GM23338 (cell line): Measurements from ENCODE around the gene MPP2. TPM values are rescaled to one million over a fixed set of nuclear protein-coding genes. Genes with fewer than 3 reads are reported as not detected.

ENCODE experiments used
- ATAC-seq: fragments of 200-7000 bp; cut with Tn5 transposase; 3 replicates; pipeline ENCODE4 v1.9.1; 2020
- DNase-seq: peaks from one replicate; pipeline ENCODE4 v3.0.0-alpha.2; 2015; ENCODE audit warnings: low spot score
- H2AFZ ChIP-seq: fragments of 200-600 bp; sonication (generic); 2 replicates; pipeline ENCODE4 v1.8.0; 2016; ENCODE audit warnings: antibody characterized with exemption, mild to moderate bottlenecking, moderate library complexity
- H3F3A ChIP-seq: fragments of 200-600 bp; sonication (generic); replicated peaks from 2 replicates; pipeline ENCODE4 v1.8.0; 2017; ENCODE audit warnings: antibody characterized with exemption, mixed run types, low read depth
- H3K27ac ChIP-seq: fragments of 200-600 bp; sonication (generic); 2 replicates; pipeline ENCODE4 v1.6.1; 2016; ENCODE audit warnings: low read depth
- H3K27me3 ChIP-seq: fragments of 200-600 bp; sonication (generic); 2 replicates; pipeline ENCODE4 v1.8.0; 2016; ENCODE audit warnings: mild to moderate bottlenecking, mixed run types, moderate library complexity; ENCODE audit not compliant: insufficient read depth
- H3K36me3 ChIP-seq: fragments of 200-600 bp; sonication (generic); 2 replicates; pipeline ENCODE4 v1.8.0; 2016; ENCODE audit warnings: mild to moderate bottlenecking; ENCODE audit not compliant: insufficient read depth
- H3K4me1 ChIP-seq: fragments of 200-600 bp; sonication (generic); 2 replicates; pipeline ENCODE4 v1.8.0; 2016; ENCODE audit warnings: mild to moderate bottlenecking, moderate library complexity; ENCODE audit not compliant: insufficient read depth
- H3K4me2 ChIP-seq: fragments of 200-600 bp; sonication (generic); 2 replicates; pipeline ENCODE4 v1.7.1; 2017; ENCODE audit warnings: mixed run types
- H3K4me3 ChIP-seq: fragments of 200-600 bp; sonication (generic); 2 replicates; pipeline ENCODE4 v1.6.1; 2016; ENCODE audit warnings: mixed run types
- H3K79me2 ChIP-seq: fragments of 200-600 bp; sonication (generic); replicated peaks from 2 replicates; pipeline ENCODE4 v1.8.0; 2017; ENCODE audit warnings: mild to moderate bottlenecking; ENCODE audit not compliant: insufficient read depth
- H3K9me2 ChIP-seq: fragments of 200-600 bp; sonication (generic); 2 replicates; pipeline ENCODE4 v1.8.0; 2017; ENCODE audit not compliant: insufficient read depth
- H4K20me1 ChIP-seq: fragments of 200-600 bp; sonication (generic); replicated peaks from 2 replicates; pipeline ENCODE4 v1.8.0; 2017; ENCODE audit warnings: mild to moderate bottlenecking; ENCODE audit not compliant: insufficient read depth
- H3K27ac Mint-ChIP-seq: 2 replicates; pipeline ENCODE4 v1.8.0; 2020; ENCODE audit warnings: inconsistent platforms, mild to moderate bottlenecking, moderate library complexity, mixed read lengths
- H3K27me3 Mint-ChIP-seq: 3 replicates; pipeline ENCODE4 v1.8.0; 2022; ENCODE audit warnings: low read depth, mild to moderate bottlenecking, moderate library complexity, mixed read lengths, inconsistent platforms; ENCODE audit not compliant: insufficient read depth, poor library complexity
- H3K36me3 Mint-ChIP-seq: 3 replicates; pipeline ENCODE4 v1.8.0; 2021; ENCODE audit warnings: low read depth, mild to moderate bottlenecking, inconsistent platforms, moderate library complexity, mixed read lengths
- H3K4me1 Mint-ChIP-seq: 3 replicates; pipeline ENCODE4 v1.8.0; 2020; ENCODE audit warnings: mild to moderate bottlenecking, inconsistent platforms, mixed read lengths
- H3K4me3 Mint-ChIP-seq: 3 replicates; pipeline ENCODE4 v1.8.0; 2021; ENCODE audit warnings: moderate library complexity, mild to moderate bottlenecking, inconsistent platforms, mixed read lengths
- H3K9me3 Mint-ChIP-seq: 3 replicates; pipeline ENCODE4 v1.8.0; 2020; ENCODE audit warnings: moderate library complexity, mild to moderate bottlenecking, inconsistent platforms, mixed read lengths
- EZH2 ChIP-seq: fragments of 200-600 bp; sonication (generic); IDR thresholded peaks from one replicate; pipeline ENCODE4 v1.8.0; 2017; ENCODE audit warnings: antibody characterized with exemption, mild to moderate bottlenecking, low read depth; ENCODE audit not compliant: unreplicated experiment
- JUNB ChIP-seq: IDR thresholded peaks from one replicate; pipeline ENCODE4 v1.6.1; 2016; ENCODE audit warnings: antibody characterized with exemption; ENCODE audit not compliant: unreplicated experiment
- NANOG ChIP-seq: IDR thresholded peaks from 2 replicates; pipeline ENCODE4 v1.6.1; 2016; ENCODE audit warnings: antibody characterized with exemption, borderline replicate concordance
- STAT1 ChIP-seq: IDR thresholded peaks from one replicate; pipeline ENCODE4 v1.6.1; 2016; ENCODE audit warnings: antibody characterized with exemption; ENCODE audit not compliant: unreplicated experiment
- ZNF331 ChIP-seq: fragments of 250-450 bp; sonication (Bioruptor Pico); IDR thresholded peaks from 2 replicates; pipeline ENCODE4 v1.5.0; 2020; ENCODE audit warnings: low read depth, mild to moderate bottlenecking, moderate library complexity
- polyA plus RNA-seq: library from polyadenylated mRNA; unstranded; fragments of >200 nt; fragmentation: Nextera tagmentation; extraction: Ambion mirVana; gene quantifications from 2 replicates; pipeline ENCODE4 v1.2.1, GENCODE V29; 2016
- total RNA-seq: library from RNA; depleted of rRNA; stranded (reverse); fragments of >200 nt; shearing (Covaris generic); gene quantifications from 2 replicates; pipeline ENCODE4 v1.2.3, GENCODE V29; 2014
- TF ChIP-seq, protein P1 (sequence below), 2 experiments: fragments of 200-600 bp in 1 of 2; sonication (generic) in 1 of 2; conservative IDR thresholded peaks; 2 replicates each; pipeline versions ENCODE4 v1.5.1 to v1.6.1; 2016 to 2017; ENCODE audit warnings: antibody characterized with exemption in 2 of 2, low read depth in 2 of 2, mild to moderate bottlenecking in 2 of 2, moderate library complexity in 1 of 2
- TF ChIP-seq, protein P2 (sequence below): fragments of 250-450 bp; sonication (Bioruptor Pico); IDR thresholded peaks from 2 replicates; pipeline ENCODE4 v1.5.0; 2020; ENCODE audit warnings: mild to moderate bottlenecking, moderate library complexity
- TF ChIP-seq, protein P3 (sequence below): IDR thresholded peaks from 2 replicates; pipeline ENCODE4 v1.6.1; 2016; ENCODE audit warnings: antibody characterized with exemption

MPP2 gene
- total and polyA plus RNA-seq, 2 experiments from 2014 or later, result 7.8 to 20.7 TPM

DNA sequence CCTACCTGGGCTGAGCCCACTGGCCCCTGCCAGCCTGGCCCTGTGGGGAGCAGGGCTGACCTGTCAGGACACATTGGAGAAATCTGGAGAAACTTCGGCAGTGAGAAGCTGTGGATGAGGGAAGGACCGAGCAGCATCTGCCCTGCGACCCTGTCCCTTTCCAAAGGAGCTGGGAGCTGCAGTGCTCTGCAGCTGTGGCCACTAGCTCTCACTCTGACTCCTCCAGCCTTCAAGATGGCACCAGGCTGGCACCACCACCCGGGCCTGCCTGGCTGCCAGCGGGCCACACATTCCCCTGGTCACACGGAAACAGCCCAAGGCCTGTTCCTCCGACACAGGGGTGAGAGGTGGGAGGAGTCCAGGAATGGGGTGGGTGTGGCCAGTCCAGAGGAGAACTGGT lies 30.3 kb downstream of the MPP2 start:
- Mint-ChIP-seq H3K36me3 (peaks cover 8% of the 10 kb centered on the region; the same call in 1 of the 3 replicates), H3K4me1 (peaks cover 15% of the 10 kb centered on the region), H3K4me3 (no peak overlapping the region), H3K27ac (no peak overlapping the region), H3K9me3 (no peaks in the 10 kb centered on the region), H3K27me3 (peaks cover 5% of the 10 kb centered on the region)
- H3K4me1 ChIP-seq, result peaks cover 8% of the 10 kb centered on the region; the same call in 1 of the 2 replicates
- no peaks in the 10 kb centered on the region for H3K9me2 ChIP-seq
- H3K27me3 ChIP-seq, result no peaks in the 10 kb centered on the region
- no peaks in the 10 kb centered on the region for H3K79me2 ChIP-seq
- H4K20me1 ChIP-seq, result no peaks in the 10 kb centered on the region
- no peak overlapping the region for H3K27ac ChIP-seq
- no peaks in the 10 kb centered on the region for H3F3A ChIP-seq
- H3K4me3 ChIP-seq, result no peak overlapping the region
- no peak for ATAC-seq
- no peak overlapping the region for H2AFZ ChIP-seq
- TF ChIP-seq EZH2 (no peak), STAT1 (no peak), NANOG (no peak), ZNF331 (CRISPR knock-in tag) (no peak), JUNB (no peak)
- TF ChIP-seq, protein P1, sequence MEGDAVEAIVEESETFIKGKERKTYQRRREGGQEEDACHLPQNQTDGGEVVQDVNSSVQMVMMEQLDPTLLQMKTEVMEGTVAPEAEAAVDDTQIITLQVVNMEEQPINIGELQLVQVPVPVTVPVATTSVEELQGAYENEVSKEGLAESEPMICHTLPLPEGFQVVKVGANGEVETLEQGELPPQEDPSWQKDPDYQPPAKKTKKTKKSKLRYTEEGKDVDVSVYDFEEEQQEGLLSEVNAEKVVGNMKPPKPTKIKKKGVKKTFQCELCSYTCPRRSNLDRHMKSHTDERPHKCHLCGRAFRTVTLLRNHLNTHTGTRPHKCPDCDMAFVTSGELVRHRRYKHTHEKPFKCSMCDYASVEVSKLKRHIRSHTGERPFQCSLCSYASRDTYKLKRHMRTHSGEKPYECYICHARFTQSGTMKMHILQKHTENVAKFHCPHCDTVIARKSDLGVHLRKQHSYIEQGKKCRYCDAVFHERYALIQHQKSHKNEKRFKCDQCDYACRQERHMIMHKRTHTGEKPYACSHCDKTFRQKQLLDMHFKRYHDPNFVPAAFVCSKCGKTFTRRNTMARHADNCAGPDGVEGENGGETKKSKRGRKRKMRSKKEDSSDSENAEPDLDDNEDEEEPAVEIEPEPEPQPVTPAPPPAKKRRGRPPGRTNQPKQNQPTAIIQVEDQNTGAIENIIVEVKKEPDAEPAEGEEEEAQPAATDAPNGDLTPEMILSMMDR (conservative IDR thresholded peaks at IDR 0.05; ENCODE audit: low read depth in 2 of 2), result no peak
- TF ChIP-seq, protein P2, sequence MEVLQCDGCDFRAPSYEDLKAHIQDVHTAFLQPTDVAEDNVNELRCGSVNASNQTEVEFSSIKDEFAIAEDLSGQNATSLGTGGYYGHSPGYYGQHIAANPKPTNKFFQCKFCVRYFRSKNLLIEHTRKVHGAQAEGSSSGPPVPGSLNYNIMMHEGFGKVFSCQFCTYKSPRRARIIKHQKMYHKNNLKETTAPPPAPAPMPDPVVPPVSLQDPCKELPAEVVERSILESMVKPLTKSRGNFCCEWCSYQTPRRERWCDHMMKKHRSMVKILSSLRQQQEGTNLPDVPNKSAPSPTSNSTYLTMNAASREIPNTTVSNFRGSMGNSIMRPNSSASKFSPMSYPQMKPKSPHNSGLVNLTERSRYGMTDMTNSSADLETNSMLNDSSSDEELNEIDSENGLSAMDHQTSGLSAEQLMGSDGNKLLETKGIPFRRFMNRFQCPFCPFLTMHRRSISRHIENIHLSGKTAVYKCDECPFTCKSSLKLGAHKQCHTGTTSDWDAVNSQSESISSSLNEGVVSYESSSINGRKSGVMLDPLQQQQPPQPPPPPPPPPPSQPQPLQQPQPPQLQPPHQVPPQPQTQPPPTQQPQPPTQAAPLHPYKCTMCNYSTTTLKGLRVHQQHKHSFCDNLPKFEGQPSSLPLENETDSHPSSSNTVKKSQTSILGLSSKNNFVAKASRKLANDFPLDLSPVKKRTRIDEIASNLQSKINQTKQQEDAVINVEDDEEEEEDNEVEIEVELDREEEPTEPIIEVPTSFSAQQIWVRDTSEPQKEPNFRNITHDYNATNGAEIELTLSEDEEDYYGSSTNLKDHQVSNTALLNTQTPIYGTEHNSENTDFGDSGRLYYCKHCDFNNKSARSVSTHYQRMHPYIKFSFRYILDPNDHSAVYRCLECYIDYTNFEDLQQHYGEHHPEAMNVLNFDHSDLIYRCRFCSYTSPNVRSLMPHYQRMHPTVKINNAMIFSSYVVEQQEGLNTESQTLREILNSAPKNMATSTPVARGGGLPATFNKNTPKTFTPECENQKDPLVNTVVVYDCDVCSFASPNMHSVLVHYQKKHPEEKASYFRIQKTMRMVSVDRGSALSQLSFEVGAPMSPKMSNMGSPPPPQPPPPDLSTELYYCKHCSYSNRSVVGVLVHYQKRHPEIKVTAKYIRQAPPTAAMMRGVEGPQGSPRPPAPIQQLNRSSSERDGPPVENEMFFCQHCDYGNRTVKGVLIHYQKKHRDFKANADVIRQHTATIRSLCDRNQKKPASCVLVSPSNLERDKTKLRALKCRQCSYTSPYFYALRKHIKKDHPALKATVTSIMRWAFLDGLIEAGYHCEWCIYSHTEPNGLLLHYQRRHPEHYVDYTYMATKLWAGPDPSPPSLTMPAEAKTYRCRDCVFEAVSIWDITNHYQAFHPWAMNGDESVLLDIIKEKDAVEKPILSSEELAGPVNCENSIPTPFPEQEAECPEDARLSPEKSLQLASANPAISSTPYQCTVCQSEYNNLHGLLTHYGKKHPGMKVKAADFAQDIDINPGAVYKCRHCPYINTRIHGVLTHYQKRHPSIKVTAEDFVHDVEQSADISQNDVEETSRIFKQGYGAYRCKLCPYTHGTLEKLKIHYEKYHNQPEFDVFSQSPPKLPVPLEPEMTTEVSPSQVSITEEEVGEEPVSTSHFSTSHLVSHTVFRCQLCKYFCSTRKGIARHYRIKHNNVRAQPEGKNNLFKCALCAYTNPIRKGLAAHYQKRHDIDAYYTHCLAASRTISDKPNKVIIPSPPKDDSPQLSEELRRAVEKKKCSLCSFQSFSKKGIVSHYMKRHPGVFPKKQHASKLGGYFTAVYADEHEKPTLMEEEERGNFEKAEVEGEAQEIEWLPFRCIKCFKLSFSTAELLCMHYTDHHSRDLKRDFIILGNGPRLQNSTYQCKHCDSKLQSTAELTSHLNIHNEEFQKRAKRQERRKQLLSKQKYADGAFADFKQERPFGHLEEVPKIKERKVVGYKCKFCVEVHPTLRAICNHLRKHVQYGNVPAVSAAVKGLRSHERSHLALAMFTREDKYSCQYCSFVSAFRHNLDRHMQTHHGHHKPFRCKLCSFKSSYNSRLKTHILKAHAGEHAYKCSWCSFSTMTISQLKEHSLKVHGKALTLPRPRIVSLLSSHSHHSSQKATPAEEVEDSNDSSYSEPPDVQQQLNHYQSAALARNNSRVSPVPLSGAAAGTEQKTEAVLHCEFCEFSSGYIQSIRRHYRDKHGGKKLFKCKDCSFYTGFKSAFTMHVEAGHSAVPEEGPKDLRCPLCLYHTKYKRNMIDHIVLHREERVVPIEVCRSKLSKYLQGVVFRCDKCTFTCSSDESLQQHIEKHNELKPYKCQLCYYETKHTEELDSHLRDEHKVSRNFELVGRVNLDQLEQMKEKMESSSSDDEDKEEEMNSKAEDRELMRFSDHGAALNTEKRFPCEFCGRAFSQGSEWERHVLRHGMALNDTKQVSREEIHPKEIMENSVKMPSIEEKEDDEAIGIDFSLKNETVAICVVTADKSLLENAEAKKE (CRISPR knock-in tag), result no peak
- TF ChIP-seq, protein P3, sequence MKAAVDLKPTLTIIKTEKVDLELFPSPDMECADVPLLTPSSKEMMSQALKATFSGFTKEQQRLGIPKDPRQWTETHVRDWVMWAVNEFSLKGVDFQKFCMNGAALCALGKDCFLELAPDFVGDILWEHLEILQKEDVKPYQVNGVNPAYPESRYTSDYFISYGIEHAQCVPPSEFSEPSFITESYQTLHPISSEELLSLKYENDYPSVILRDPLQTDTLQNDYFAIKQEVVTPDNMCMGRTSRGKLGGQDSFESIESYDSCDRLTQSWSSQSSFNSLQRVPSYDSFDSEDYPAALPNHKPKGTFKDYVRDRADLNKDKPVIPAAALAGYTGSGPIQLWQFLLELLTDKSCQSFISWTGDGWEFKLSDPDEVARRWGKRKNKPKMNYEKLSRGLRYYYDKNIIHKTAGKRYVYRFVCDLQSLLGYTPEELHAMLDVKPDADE, result no peak
- no peak for DNase-seq
- no peak overlapping the region for H3K4me2 ChIP-seq
- H3K36me3 ChIP-seq, result no peaks in the 10 kb centered on the region
